ENCODE data around the gene JMJD7.

JMJD7 gene

GRCh38 chr15:41827880-41828806, at the start of gene JMJD7:
Gene JMJD7, plus strand, starts transcription at chr15:41828092. Its CDS starts 33 bp downstream, at chr15:41828125.
- peak; percentile 84 for DNase-seq

GRCh38 chr15:41778521-41778920, 49.4 kb upstream of the JMJD7 start:
- no peak for DNase-seq

GRCh38 chr15:41779662-41780157, 48.2 kb upstream of the JMJD7 start:
- no peak for DNase-seq

GRCh38 chr15:41780266-41780665, 47.6 kb upstream of the JMJD7 start:
- no peak for DNase-seq

GRCh38 chr15:41780727-41781126, 47.2 kb upstream of the JMJD7 start:
- no peak for DNase-seq

GRCh38 chr15:41782371-41783282, 45.3 kb upstream of the JMJD7 start:
- no peak for DNase-seq

GRCh38 chr15:41783296-41783695, 44.6 kb upstream of the JMJD7 start:
- DNase-seq = no peak

DNA sequence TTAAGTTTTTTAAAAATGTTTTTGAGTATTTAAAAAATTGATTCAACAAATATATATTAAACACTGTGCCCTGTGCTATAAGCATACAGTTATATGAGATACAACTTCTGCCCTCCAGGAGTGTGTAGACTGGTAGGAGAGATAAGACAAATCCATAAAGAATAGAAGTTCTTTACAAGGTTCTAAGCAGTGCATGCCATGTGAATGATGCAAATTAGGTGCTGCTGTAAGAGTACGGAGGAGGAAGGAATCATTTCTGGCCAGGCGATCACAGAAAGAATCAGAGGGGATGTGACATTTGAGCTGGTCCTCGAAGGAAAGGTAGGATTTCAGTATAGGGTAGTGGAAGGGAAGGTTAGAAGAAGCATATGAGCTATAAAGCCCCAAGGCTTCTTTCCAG, 39.6 kb upstream of the JMJD7 start:
- DNase-seq = no peak

GRCh38 chr15:41789236-41789635, 38.7 kb upstream of the JMJD7 start:
- no peak for DNase-seq

DNA sequence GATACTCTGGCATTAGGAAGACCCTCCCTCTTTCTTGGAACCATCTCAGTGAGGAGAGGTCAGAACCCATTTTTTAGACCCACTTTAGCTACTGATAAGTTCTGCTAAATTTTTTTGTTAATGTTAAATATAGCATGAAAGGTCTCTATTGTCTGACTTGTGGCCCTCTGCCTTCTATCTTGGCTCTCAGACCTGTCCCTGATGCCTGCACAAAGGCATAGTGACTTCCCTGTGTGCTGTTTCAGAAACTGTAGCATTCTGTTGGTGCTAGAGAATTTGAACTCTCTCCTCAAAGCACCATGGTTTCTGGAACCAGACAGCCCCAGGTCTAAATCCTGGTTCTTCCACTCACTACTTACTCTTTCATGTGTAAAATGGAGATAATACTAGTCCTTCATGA, 38.2 kb upstream of the JMJD7 start:
- DNase-seq = no peak

DNA sequence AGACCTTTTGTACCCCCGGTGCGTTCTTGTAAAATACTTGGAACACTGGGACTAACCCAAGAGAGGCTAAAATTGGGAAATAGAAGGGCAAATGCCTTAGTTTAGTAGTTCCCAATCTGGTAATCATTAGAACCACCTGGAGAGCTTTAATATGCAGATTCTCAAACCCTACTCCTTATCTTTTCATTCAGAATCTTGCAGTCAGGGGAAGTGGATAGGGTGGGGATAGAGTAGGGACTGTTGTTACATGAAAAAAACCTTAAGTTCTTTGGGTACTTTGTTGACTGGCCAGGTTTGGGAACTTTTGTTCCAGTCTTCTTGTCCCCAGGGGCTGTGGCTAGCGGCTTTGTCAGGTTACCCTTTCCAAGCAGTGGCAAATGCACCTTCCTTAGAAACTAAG, 37.7 kb upstream of the JMJD7 start:
- DNase-seq = no peak

DNA sequence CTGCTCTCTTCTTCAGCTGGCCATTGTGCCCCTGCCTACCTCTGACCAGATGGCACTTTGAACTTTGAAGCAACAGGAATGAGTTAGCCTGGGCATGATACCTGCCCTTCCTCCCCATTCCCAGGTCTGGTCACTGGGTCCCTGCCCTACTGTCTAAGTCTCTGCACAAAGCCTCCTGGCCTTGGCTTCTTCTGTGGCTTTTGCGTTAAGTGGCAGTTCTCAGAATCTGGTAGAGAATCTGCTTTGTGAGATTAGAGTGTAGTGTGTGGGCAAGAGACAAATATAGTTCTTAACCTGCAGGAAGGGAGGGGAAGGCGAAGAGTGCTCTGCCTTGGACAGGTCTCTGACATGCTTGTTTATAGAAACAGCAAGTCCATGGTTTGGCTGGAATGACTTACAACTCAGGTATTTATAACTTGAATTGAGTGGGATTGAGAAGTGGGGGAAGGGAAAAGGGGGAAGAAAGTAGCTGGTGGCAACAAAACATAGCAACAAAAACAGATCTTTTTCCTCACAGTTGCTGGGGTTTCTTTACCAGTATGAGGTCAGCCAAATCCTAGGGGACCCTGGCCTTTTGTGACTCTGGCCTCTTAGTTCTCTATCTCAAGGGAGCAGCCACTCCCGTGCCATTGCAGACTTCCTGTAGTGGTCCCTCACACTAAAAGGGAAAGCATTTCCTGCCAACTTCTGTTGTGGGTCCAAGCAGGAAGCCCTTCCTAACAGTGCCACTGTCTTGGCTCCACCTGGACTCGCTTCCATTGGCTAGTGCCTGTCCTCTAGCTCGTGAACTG, 36.9 kb upstream of the JMJD7 start:
- peak; percentile 77 for DNase-seq

GRCh38 chr15:41791547-41791937, 36.4 kb upstream of the JMJD7 start:
- no peak for DNase-seq

DNA sequence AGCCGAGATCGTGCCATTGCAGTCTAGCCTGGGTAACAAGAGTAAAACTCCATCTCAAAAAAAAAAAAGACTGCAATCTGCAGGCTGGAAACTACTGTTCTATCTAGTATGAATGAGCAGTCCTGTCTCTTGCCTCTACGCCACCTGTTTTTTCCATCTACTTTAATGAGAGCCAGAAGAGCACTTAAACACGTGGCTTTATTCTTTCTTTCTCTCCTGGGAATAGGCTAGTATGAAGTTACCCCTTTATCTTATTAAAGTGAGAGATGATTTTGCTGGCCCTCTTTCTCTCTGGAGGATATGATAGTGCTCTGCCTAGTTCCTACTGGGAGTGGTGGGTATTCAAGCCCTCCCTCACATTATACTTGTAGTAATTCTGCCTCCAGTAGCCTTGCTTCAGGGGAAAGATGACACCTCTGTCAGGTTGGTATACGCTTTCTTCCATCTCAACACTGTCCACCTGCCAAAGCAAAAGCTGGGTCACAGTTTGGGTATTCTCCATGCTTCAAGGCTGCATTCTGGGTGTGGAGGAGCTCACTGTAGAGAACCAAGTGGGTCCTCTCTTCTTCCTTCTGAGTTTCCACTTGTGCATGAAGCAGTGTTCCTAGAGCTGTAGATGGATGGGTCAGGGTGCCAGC, 35.8 kb upstream of the JMJD7 start:
- DNase-seq = no peak

- DNase-seq = peak; percentile 94
Measured at GRCh38 chr15:41794081-41794480, 33.8 kb upstream of the JMJD7 start.

GRCh38 chr15:41795996-41796856, 31.7 kb upstream of the JMJD7 start:
- peak; percentile 69 for DNase-seq

DNA sequence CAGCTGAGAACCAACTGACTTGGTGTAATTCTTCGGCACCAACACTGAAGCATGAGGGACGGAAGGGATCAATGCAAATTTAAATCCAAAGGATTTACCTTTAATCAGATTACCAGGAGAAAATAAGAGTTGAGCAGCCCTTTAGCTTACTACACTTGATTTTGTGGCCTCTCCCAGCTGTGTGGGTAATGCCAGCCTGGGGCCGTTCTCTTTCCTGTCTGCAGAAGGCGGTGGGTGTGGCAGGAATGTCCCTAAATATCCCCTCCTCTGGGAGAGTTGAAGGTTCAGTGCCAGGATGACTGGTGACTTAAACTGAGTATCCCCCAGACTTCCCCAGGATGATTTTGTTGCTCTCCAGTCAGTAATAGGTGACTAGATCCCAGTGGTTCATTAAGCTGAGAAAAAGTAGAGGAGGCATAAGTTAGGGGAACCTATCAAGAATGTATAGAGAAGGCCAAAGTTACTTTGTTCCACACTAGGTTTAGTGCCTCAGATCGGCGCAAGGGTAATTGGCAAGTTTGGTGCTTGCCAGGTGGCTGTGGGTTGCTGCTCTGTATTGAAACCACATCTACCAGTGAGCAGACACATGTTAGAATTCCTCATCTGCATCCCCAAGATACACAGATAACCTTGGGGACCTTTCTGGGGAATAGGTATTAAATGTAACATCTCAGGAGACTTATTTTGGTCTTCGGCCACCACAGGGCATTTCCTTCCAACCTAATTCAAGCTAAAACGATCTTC, 30.5 kb upstream of the JMJD7 start:
- DNase-seq = no peak

DNA sequence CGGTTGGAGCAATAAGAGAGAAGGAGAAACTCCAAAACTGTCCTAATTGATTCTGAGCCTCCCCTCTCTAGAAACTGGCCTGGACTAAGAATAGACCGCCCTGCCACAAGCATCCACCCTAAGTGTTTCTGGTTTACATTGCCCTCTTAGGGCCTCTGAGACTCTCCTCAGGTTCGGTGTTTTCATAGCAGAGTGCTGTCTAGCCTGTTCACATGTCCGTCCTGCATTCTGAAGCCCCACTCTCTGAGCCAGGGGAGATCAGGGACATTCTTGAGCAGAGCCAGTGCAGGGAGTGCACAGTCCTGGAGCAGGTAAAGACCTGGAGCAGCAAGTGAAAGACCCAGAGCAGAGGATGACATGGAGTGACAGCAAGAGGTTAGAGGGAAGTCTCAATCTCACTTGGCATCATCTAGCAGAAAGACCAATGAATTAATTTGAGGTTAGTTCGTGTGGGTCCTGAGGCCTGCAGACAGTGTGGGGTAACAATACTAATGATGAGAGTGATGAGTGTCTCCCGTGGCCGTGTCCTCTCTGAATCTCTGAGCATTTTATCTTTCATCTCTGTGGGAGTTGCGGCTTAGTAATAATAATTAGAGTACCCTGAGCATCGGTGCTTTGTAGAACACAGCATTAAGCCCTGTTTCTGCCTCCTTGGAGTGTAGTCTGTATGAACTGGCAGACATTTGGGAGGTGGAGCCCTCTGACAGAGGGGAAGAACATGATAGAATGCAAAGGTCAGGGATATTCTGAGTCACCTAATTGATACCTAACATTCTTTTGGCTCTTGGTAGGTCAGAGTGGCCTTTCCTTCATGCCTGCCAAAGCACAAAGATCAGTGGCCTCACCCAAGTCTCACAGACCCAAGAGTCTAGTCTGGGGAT, 29.0 kb upstream of the JMJD7 start:
- peak; percentile 58 for DNase-seq

DNA sequence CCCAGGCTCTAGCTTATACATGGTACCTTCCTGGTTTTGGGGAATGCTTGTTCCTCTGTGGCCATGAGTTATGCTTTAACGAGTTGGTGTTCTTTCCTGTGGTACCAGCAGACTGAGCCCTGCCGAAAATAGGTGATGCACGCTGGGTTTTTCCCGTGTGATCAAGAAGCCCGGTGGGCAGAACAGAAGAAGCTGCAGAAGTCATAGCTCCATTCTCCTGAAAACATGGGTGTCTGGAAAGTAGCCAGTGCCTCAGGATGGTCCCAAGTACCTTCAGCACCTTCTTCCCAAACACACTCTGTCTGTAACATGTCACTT, 28.4 kb upstream of the JMJD7 start:
- DNase-seq = no peak

GRCh38 chr15:41801185-41801584, 26.7 kb upstream of the JMJD7 start:
- no peak for DNase-seq
